G401.6 (cell line): Measurements from ENCODE around the gene ZNF563.
"Not testable (repeated sequence)": the region's sequence is repeated elsewhere in the genome, so short reads cannot be mapped to it uniquely, and the experiment has no call there.

ENCODE experiments used
- FAIRE-seq: peaks from 2 replicates; lab custom pipeline; 2012; peaks lifted over from hg19 to GRCh38; lab: Jason Lieb, UNC

Gene ZNF563

DNA sequence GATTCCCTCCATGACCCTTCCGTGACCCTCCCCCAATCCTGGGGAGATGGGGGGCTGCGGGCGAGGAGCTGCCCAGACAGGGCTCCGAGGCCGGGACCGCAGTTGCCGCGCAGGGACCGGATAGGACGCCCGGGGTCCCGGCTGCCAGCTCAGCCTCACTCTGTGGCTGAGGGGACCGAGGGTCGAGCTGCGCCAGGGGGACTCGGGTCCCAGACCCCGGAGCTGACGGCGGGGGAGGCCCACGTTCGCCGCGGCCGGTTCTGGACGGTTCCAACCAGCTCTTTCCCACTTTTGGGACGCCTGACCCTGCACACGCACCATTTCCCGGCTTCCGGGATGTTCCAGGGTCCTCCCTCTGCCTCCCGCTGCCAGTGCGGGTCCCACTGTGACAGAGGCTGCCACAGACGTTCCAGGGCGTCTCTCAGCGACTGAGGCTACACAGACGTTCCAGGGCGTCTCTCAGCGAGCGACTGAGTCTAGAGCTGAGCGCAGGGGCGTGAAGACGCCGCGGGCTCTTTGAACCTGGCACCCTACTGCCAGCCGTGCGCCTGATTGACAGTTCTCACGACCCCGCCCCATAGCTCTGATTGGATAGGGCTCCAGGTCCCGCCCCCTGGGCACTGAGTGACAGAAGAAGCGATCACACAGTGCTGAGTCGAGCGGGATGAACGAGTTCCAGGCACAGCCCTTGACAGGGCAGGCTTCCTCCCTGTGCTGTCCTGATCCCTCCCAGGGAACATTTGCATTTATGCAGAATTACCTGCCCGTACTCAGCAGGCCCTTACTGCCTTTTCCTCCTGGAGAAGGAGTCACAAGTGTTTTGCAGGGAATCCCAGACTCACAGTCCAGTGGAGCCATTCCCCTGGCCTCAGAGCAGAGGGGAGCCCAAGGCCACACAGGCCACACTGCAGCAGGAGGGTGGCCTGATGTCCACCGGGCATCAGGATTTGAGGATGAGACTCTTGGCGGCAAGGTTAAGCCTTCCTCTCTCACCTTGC is at the start of gene ZNF563:
Gene ZNF563, minus strand, starts transcription at position 472 of the 998 bp plus-strand sequence. Its CDS starts 151 bp downstream, at position 321.
- FAIRE-seq: no peak

DNA sequence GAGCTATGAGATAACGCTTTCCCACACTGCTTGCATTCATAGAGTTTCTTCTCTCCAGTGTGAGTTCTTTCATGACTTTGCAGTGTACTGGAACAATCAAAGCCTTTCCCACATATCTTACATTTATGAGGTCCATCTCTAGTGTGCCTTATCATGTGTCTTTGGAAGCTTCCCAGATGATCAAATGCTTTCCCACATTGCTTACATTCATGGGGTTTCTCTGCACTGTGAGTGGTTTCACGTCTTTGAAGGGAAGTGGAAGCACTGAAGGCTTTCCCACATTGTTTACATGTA is 47.0 kb upstream of the ZNF563 start:
- no peak for FAIRE-seq

GRCh38 chr19:12379732-12380443 is 46.5 kb upstream of the ZNF563 start:
- no peak for FAIRE-seq

GRCh38 chr19:12374026-12374425 is 40.6 kb upstream of the ZNF563 start:
- FAIRE-seq: no peak

GRCh38 chr19:12365236-12366162 is 32.1 kb upstream of the ZNF563 start, which contains the start of gene ZNF442:
Gene ZNF442, minus strand, starts transcription at chr19:12365683. Its CDS starts 2,052 bp downstream, at chr19:12363631.
- FAIRE-seq: peak; percentile 93

- FAIRE-seq: no peak
Measured at GRCh38 chr19:12364391-12365235, 31.2 kb upstream of the ZNF563 start.

- not testable (repeated sequence) for FAIRE-seq
Measured at GRCh38 chr19:12362236-12362635, 28.8 kb upstream of the ZNF563 start.

GRCh38 chr19:12353375-12353774 is 19.9 kb upstream of the ZNF563 start:
- FAIRE-seq: no peak

DNA sequence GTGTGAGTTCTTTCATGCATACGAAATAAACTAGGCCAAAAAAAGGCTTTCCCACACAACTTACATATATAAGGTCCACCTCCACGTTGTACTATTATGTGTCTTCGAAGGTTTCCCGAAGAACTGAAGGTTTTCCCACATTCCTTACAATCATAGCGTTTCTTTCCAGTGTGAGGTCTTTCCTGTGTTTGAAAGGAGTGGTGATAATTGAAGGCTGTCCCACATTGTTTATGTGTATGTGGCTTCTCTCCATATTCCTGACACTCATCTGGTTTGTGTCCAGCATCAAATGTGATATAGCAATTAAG is 17.4 kb upstream of the ZNF563 start:
- no peak for FAIRE-seq

- FAIRE-seq: no peak
Measured at GRCh38 chr19:12350185-12350889, 16.9 kb upstream of the ZNF563 start.

- no peak for FAIRE-seq
Measured at GRCh38 chr19:12346896-12347295, 13.5 kb upstream of the ZNF563 start.

- FAIRE-seq: no peak
Measured at GRCh38 chr19:12345197-12345596, 11.8 kb upstream of the ZNF563 start.

DNA sequence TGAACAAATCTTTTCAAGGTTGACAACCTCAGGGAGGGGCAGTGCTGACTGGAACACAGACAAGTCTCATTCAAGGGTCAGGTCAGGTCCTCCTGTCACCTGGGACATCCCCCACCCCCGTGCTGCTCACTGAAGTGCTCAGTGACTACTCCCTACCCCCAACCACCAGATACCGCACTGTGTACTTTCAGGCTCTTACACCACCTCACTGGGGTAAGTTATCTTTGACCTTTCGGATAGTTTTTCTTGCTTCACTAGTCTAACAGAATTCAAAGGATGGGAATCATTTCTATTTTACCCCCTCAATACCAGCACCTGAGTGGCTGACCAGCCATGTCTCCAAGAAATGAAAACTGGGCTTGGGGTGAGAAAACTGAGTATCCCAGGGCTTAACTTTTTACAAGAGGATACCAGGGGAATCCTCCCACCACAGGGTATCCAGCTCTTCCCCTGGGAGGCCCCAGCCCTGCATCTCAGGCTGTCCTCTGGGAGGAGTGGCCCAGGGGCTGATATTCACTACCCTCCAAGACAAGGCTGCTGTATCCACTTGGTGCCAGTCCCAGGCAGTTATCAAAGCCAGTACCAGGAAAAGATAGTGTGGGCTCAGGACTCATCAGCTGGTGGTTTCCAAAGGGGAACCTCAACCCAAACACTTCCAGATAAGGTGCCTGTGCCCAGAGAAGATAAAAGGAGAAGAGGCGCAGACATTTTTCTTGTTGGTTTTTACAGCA is 2.1 kb downstream of the ZNF563 start:
- no peak for FAIRE-seq

DNA sequence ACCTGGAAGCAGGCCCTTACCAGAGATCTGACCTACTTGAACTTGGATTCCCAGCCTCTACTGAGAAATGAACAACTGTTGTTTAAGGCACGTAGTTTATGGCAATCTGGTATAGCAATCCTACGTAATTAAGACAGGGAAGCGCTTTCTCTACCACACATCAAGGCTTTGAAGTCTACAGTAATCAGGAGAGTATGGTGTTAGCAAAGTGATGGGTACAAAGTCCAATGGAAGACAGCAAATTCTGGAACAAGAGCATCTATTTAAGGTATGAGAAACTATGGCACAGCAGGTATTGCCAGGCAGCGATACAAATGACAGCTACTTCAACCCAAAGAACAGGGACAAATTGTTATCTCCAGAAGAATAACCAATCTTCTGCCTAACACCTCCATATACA is 3.1 kb downstream of the ZNF563 start:
- no peak for FAIRE-seq

- no peak for FAIRE-seq
Measured at GRCh38 chr19:12325690-12326089, 7.7 kb downstream of the ZNF563 start.

DNA sequence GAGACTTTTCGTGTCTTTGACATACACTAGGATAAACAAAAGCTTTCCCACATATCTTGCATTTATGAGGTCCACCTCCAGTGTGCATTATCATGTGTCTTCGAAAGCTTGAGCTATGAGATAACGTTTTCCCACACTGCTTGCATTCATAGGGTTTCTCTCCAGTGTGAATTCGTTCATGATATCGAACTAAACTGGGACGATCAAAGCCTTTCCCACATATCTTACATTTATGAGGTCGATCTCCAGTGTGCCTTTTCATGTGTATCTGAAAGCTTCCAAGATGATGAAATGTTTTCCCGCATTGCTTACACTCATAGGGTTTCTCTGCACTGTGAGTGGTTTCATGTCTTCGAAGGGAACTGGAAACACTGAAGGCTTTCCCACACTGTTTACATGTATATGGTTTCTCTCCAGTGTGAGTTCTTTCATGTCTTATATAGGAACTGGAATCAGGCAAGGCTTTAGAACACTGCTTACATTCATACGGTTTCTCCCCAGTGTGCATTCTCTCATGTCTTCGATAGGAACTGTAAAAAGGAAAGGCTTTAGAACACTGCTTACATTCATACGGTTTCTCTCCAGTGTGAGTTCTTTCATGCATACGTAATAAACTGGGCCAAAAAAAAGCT is 14.5 kb downstream of the ZNF563 start:
- FAIRE-seq: no peak

DNA sequence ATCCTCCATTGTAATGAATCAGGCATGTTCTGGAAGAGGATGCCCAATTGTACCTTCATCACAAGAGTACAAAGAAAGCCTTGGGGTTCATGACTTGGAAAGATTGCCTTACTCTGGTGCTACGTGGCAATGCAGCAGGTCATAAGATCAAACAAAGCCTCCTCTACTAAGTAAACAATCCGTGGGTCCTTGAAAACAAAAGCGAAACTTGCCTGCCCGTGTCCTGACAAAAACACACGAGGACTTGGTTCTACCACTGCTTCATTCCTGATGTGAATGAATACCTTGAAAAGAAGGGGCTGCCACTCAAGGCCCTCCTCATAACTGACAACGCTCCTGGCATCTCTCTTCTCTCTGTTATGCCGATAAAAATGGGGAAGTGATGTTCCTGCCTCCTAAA is 18.9 kb downstream of the ZNF563 start:
- FAIRE-seq: no peak

GRCh38 chr19:12308891-12309290 is 24.5 kb downstream of the ZNF563 start:
- not testable (repeated sequence) for FAIRE-seq

GRCh38 chr19:12295191-12295590 is 38.2 kb downstream of the ZNF563 start:
- no peak for FAIRE-seq
